ENCODE data around the gene NADSYN1.

- TF ChIP-seq CTCF (IDR thresholded peaks at IDR 0.05) (no peak), POLR2A (IDR thresholded peaks at IDR 0.05) (no peak), POLR2AphosphoS5 (IDR thresholded peaks at IDR 0.05) (no peak), EP300 (IDR thresholded peaks at IDR 0.05; ENCODE audit: low read depth) (no peak)
Observed at GRCh38 chr11:71501071-71501985, 48.3 kb downstream of the NADSYN1 start.

Data from transverse colon (tissue), 4 donors.